ENCODE measurements around the gene KIAA0825.

DNA sequence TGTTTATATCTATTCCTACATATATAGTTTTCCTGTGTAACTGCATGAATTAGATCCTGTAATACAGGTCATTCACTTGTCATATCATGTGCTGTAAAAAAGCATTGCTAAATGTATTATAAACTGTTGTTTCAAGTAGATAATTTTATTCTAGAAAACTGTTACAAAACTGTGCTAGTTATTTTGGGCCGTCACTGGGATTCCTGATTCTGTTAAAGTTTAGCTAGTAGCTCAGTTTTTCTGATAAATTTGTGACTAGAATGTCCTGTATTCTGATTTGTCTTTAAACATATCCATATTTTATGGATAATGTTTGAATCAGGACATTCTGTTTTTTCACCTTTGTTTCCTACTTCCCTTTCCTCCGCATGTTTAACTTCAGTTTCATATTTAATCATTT is 5.5 kb upstream of the KIAA0825 start:
- TF ChIP-seq CTCF (IDR thresholded peaks at IDR 0.05) (no peak), SIN3A (IDR thresholded peaks at IDR 0.05; ENCODE audit: borderline replicate concordance, insufficient read depth, low read depth, low read length) (no peak), POLR2AphosphoS5 (IDR thresholded peaks at IDR 0.05; ENCODE audit: low read depth, low read length) (no peak)

All from Panc1 (cell line).